ENCODE data around the gene ZMYM2.
A peak's percentile ranks its signal among the peaks of the same experiment; 100 is the strongest.

- TF ChIP-seq, protein P1, sequence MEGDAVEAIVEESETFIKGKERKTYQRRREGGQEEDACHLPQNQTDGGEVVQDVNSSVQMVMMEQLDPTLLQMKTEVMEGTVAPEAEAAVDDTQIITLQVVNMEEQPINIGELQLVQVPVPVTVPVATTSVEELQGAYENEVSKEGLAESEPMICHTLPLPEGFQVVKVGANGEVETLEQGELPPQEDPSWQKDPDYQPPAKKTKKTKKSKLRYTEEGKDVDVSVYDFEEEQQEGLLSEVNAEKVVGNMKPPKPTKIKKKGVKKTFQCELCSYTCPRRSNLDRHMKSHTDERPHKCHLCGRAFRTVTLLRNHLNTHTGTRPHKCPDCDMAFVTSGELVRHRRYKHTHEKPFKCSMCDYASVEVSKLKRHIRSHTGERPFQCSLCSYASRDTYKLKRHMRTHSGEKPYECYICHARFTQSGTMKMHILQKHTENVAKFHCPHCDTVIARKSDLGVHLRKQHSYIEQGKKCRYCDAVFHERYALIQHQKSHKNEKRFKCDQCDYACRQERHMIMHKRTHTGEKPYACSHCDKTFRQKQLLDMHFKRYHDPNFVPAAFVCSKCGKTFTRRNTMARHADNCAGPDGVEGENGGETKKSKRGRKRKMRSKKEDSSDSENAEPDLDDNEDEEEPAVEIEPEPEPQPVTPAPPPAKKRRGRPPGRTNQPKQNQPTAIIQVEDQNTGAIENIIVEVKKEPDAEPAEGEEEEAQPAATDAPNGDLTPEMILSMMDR (IDR thresholded peaks at IDR 0.05; ENCODE audit: low read length): peak; percentile 57
- TF ChIP-seq EZH2 (IDR thresholded peaks at IDR 0.05; ENCODE audit: borderline replicate concordance, low read length): no peak
These were observed 1.5 kb downstream of the ZMYM2 start for GRCh38 chr13:19959831-19960652.

All from OCI-LY1 (cell line).